CD4-positive, alpha-beta memory T cell (primary cell): Measurements from ENCODE around the gene FNIP1. TPM values are rescaled to one million over a fixed set of nuclear protein-coding genes. Genes with fewer than 3 reads are reported as not detected.

Experiments
- CTCF ChIA-PET: fragments of 350-600 bp; sonication (Branson Sonifier 250); formaldehyde crosslinking; loops from one replicate; lab custom pipeline; 2021; ENCODE audit warnings: inconsistent platforms; ENCODE audit not compliant: partially characterized antibody; lab: Charles Lee
- POLR2A ChIA-PET: fragments of 350-600 bp; sonication (Branson Sonifier 250); formaldehyde crosslinking; loops from one replicate; lab custom pipeline; 2021; ENCODE audit not compliant: partially characterized antibody; lab: Charles Lee
- DNase-seq, 5 donors: peaks; one replicate each; pipeline versions ENCODE4 v3.0.0 to v3.0.0-alpha.2; 2020 to 2022; ENCODE audit warnings: mixed read lengths in 1 of 5
- H3K27ac ChIP-seq: one replicate; pipeline ENCODE4 v1.7.0; 2013; ENCODE audit warnings: low read depth, low read length
- H3K27me3 ChIP-seq: 2 replicates; pipeline ENCODE4 v1.7.0; 2013; ENCODE audit warnings: mild to moderate bottlenecking, low read length, moderate library complexity; ENCODE audit not compliant: insufficient read depth
- H3K36me3 ChIP-seq: 2 replicates; pipeline ENCODE4 v1.7.0; 2013; ENCODE audit warnings: mild to moderate bottlenecking, low read length, moderate library complexity; ENCODE audit not compliant: insufficient read depth
- H3K4me1 ChIP-seq: 2 replicates; pipeline ENCODE4 v1.7.0; 2013; ENCODE audit warnings: mild to moderate bottlenecking, low read length, moderate library complexity; ENCODE audit not compliant: insufficient read depth
- H3K4me3 ChIP-seq, 2 donors: one replicate each; pipeline ENCODE4 v1.7.0; 2013; ENCODE audit warnings: low read length in 2 of 2, mild to moderate bottlenecking in 1 of 2
- H3K9me3 ChIP-seq, 2 donors: one replicate each; pipeline ENCODE4 v1.7.0; 2013; ENCODE audit warnings: low read length in 2 of 2, control low read depth in 1 of 2; ENCODE audit not compliant: control insufficient read depth in 1 of 2
- H3K27ac Mint-ChIP-seq, 7 donors: one replicate each; pipeline ENCODE4 v1.8.0; 2020 to 2021; ENCODE audit warnings: mixed read lengths in 7 of 7, mild to moderate bottlenecking in 6 of 7, inconsistent platforms in 3 of 7, moderate library complexity in 3 of 7
- H3K27me3 Mint-ChIP-seq, 2 donors: one replicate each; pipeline ENCODE4 v1.8.0; 2020 to 2021; ENCODE audit warnings: mixed read lengths in 2 of 2
- H3K36me3 Mint-ChIP-seq, 2 donors: one replicate each; pipeline ENCODE4 v1.8.0; 2020 to 2021; ENCODE audit warnings: mixed read lengths in 2 of 2, inconsistent platforms in 1 of 2, mild to moderate bottlenecking in 1 of 2
- H3K4me1 Mint-ChIP-seq, 4 donors: one replicate each; pipeline ENCODE4 v1.8.0; 2020 to 2021; ENCODE audit warnings: mixed read lengths in 4 of 4, mild to moderate bottlenecking in 1 of 4
- H3K4me3 Mint-ChIP-seq, 8 donors: one replicate each; pipeline ENCODE4 v1.8.0; 2020 to 2021; ENCODE audit warnings: mixed read lengths in 8 of 8, mild to moderate bottlenecking in 7 of 8, moderate library complexity in 6 of 8, inconsistent platforms in 3 of 8
- H3K9me3 Mint-ChIP-seq, 8 donors: one replicate each; pipeline ENCODE4 v1.8.0; 2020 to 2021; ENCODE audit warnings: mixed read lengths in 8 of 8, mild to moderate bottlenecking in 5 of 8, inconsistent platforms in 3 of 8, moderate library complexity in 1 of 8
- intact Hi-C: fragments of 100-400 bp; cut with micrococcal nuclease; formaldehyde crosslinking; loops from one replicate; pipeline ENCODE4 v1.15.1; 2023
- polyA plus RNA-seq, 2 donors: library from polyadenylated mRNA; unstranded; fragments of 300-500 nt; fragmentation: Illumina TruSeq; gene quantifications; one replicate each; pipeline ENCODE4 v1.2.3, GENCODE V29; 2021
- total RNA-seq, 2 experiments: library from RNA; stranded (reverse); gene quantifications; one replicate each; pipeline ENCODE4 v1.2.3, GENCODE V29; 2021

FNIP1 gene
- total and polyA plus RNA-seq, 4 experiments from 2014 or later = 8.2 to 35.9 (median 23.3) TPM

- Mint-ChIP-seq H3K4me1 (peaks cover 25 to 60% (median 34%) of the 10 kb centered on the region in 4 donors), H3K9me3 (no peaks in the 10 kb centered on the region), H3K27me3 (no peaks in the 10 kb centered on the region), H3K27ac (peak overlapping the region; percentile 6 to 94 (median 70)), H3K4me3 (peak overlapping the region; percentile 22 to 97 (median 90)), H3K36me3 (peaks cover 0 to 10% of the 10 kb centered on the region in 2 donors)
- H3K9me3 ChIP-seq = no peaks in the 10 kb centered on the region
- H3K27me3 ChIP-seq = no peaks in the 10 kb centered on the region
- peaks cover 53% of the 10 kb centered on the region for H3K4me1 ChIP-seq
- intact Hi-C loops = loop anchor here (5.0 to 10.0 kb wide), 3 partner anchors 48 to 530 kb away; partner anchors contain the start of gene CDC42SE2
- DNase-seq = no peak
- ChIA-PET CTCF (no interaction called here), POLR2A (interaction anchor here (0.6 kb wide), 1 partner anchor 159 kb away, joined by 3 read pairs; no protein-coding TSS in a partner anchor)
- no peak overlapping the region for H3K27ac ChIP-seq
- H3K36me3 ChIP-seq = no peaks in the 10 kb centered on the region
- no peak overlapping the region for H3K4me3 ChIP-seq
Measured at GRCh38 chr5:131795228-131795627, 1.6 kb downstream of the FNIP1 start.

GRCh38 chr5:131794586-131794985, 2.2 kb downstream of the FNIP1 start:
- intact Hi-C loops = loop anchor here (10.0 kb wide), 1 partner anchor 530 kb away; the partner anchor contains the start of gene CDC42SE2
- Histone ChIP-seq H3K27ac (no peak overlapping the region), H3K4me1 (peaks cover 54% of the 10 kb centered on the region), H3K9me3 (no peaks in the 10 kb centered on the region), H3K27me3 (no peaks in the 10 kb centered on the region), H3K4me3 (no peak overlapping the region), H3K36me3 (no peaks in the 10 kb centered on the region)
- Mint-ChIP-seq H3K4me3 (peak overlapping the region; percentile 21 to 68 (median 54)), H3K9me3 (no peaks in the 10 kb centered on the region), H3K36me3 (peaks cover 0 to 10% of the 10 kb centered on the region in 2 donors), H3K27ac (peak overlapping the region in 6 of 7 donors; percentile 26 to 94 (median 47)), H3K27me3 (no peaks in the 10 kb centered on the region), H3K4me1 (peaks cover 27 to 63% (median 38%) of the 10 kb centered on the region in 4 donors)
- no peak for DNase-seq
- ChIA-PET CTCF (no interaction called here), POLR2A (interaction anchor here (0.6 kb wide), 1 partner anchor 159 kb away, joined by 3 read pairs; no protein-coding TSS in a partner anchor)

GRCh38 chr5:131792896-131793295, 3.9 kb downstream of the FNIP1 start:
- Histone ChIP-seq H3K27ac (no peak overlapping the region), H3K4me1 (peaks cover 54% of the 10 kb centered on the region), H3K4me3 (no peak overlapping the region), H3K9me3 (no peaks in the 10 kb centered on the region), H3K36me3 (no peaks in the 10 kb centered on the region), H3K27me3 (no peaks in the 10 kb centered on the region)
- H3K36me3 Mint-ChIP-seq = peaks cover 0 to 10% of the 10 kb centered on the region in 2 donors
- H3K27me3 Mint-ChIP-seq = no peaks in the 10 kb centered on the region
- H3K9me3 Mint-ChIP-seq = no peaks in the 10 kb centered on the region
- H3K4me3 Mint-ChIP-seq = peak overlapping the region in 1 of 8 donors; percentile 17
- intact Hi-C loops = loop anchor here (10.0 kb wide), 1 partner anchor 528 kb away; the partner anchor contains the start of gene CDC42SE2
- POLR2A ChIA-PET = no interaction called here
- peaks cover 30 to 69% (median 47%) of the 10 kb centered on the region in 4 donors for H3K4me1 Mint-ChIP-seq
- no peak overlapping the region for H3K27ac Mint-ChIP-seq
- DNase-seq = no peak
- CTCF ChIA-PET = no interaction called here

GRCh38 chr5:131791866-131792265, 5.0 kb downstream of the FNIP1 start:
- Histone ChIP-seq H3K9me3 (no peaks in the 10 kb centered on the region), H3K27me3 (no peaks in the 10 kb centered on the region), H3K36me3 (no peaks in the 10 kb centered on the region), H3K4me3 (no peak overlapping the region), H3K4me1 (peaks cover 57% of the 10 kb centered on the region), H3K27ac (no peak overlapping the region)
- H3K27me3 Mint-ChIP-seq = no peaks in the 10 kb centered on the region
- POLR2A ChIA-PET = no interaction called here
- no peak for DNase-seq
- CTCF ChIA-PET = no interaction called here
- H3K4me1 Mint-ChIP-seq = peaks cover 39 to 72% (median 53%) of the 10 kb centered on the region in 4 donors
- H3K27ac Mint-ChIP-seq = no peak overlapping the region
- peaks cover 0 to 2% (median 0%) of the 10 kb centered on the region in 8 donors for H3K9me3 Mint-ChIP-seq
- H3K36me3 Mint-ChIP-seq = peaks cover 0 to 8% of the 10 kb centered on the region in 2 donors
- H3K4me3 Mint-ChIP-seq = no peak overlapping the region
- intact Hi-C loops = loop anchor here (10.0 kb wide), 1 partner anchor 527 kb away; the partner anchor contains the start of gene CDC42SE2

GRCh38 chr5:131790550-131790949, 6.3 kb downstream of the FNIP1 start:
- H3K4me1 Mint-ChIP-seq = peaks cover 41 to 68% (median 53%) of the 10 kb centered on the region in 4 donors
- Histone ChIP-seq H3K9me3 (no peaks in the 10 kb centered on the region), H3K27ac (no peak overlapping the region), H3K27me3 (no peaks in the 10 kb centered on the region), H3K4me1 (peaks cover 51% of the 10 kb centered on the region), H3K36me3 (no peaks in the 10 kb centered on the region), H3K4me3 (no peak overlapping the region)
- ChIA-PET POLR2A (no interaction called here), CTCF (interaction anchor here (1.1 kb wide), 1 partner anchor 200 kb away, joined by 4 read pairs; no protein-coding TSS in a partner anchor)
- H3K27me3 Mint-ChIP-seq = no peaks in the 10 kb centered on the region
- peak overlapping the region in 2 of 8 donors; percentile 2 to 28 for H3K4me3 Mint-ChIP-seq
- H3K36me3 Mint-ChIP-seq = peaks cover 0 to 3% of the 10 kb centered on the region in 2 donors
- H3K27ac Mint-ChIP-seq = peak overlapping the region in 1 of 7 donors; percentile 52
- H3K9me3 Mint-ChIP-seq = peaks cover 0 to 2% (median 0%) of the 10 kb centered on the region in 8 donors
- no peak for DNase-seq
- intact Hi-C loops = loop anchor here (10.0 kb wide), 1 partner anchor 526 kb away; the partner anchor contains the start of gene CDC42SE2

- Histone ChIP-seq H3K36me3 (no peaks in the 10 kb centered on the region), H3K9me3 (no peaks in the 10 kb centered on the region), H3K27me3 (no peaks in the 10 kb centered on the region), H3K4me1 (peaks cover 43% of the 10 kb centered on the region), H3K27ac (no peak overlapping the region), H3K4me3 (no peak overlapping the region)
- ChIA-PET CTCF (no interaction called here), POLR2A (no interaction called here)
- Mint-ChIP-seq H3K9me3 (peaks cover 0 to 2% (median 0%) of the 10 kb centered on the region in 8 donors), H3K27ac (no peak overlapping the region), H3K36me3 (peaks cover 0 to 3% of the 10 kb centered on the region in 2 donors), H3K4me1 (peaks cover 35 to 60% (median 46%) of the 10 kb centered on the region in 4 donors), H3K27me3 (no peaks in the 10 kb centered on the region), H3K4me3 (no peak overlapping the region)
- intact Hi-C loops = loop anchor here (10.0 kb wide), 1 partner anchor 525 kb away; the partner anchor contains the start of gene CDC42SE2
- DNase-seq = no peak
Measured at GRCh38 chr5:131789765-131790164, 7.1 kb downstream of the FNIP1 start.

GRCh38 chr5:131787736-131788135, 9.1 kb downstream of the FNIP1 start:
- ChIA-PET CTCF (no interaction called here), POLR2A (interaction anchor here (2.0 kb wide), 1 partner anchor 9 kb away, joined by 9 read pairs; the partner anchor contains the start of gene FNIP1)
- Mint-ChIP-seq H3K4me3 (peak overlapping the region in 1 of 8 donors; percentile 12), H3K27ac (peak overlapping the region in 1 of 7 donors; percentile 24), H3K36me3 (no peaks in the 10 kb centered on the region), H3K27me3 (no peaks in the 10 kb centered on the region), H3K9me3 (peaks cover 0 to 2% (median 0%) of the 10 kb centered on the region in 8 donors), H3K4me1 (peaks cover 31 to 59% (median 45%) of the 10 kb centered on the region in 4 donors)
- intact Hi-C loops = no loop called here
- no peaks in the 10 kb centered on the region for H3K9me3 ChIP-seq
- H3K36me3 ChIP-seq = no peaks in the 10 kb centered on the region
- no peak overlapping the region for H3K27ac ChIP-seq
- H3K4me3 ChIP-seq = no peak overlapping the region
- H3K27me3 ChIP-seq = no peaks in the 10 kb centered on the region
- peaks cover 26% of the 10 kb centered on the region for H3K4me1 ChIP-seq
- DNase-seq = no peak
